GM21717 (cell line): ENCODE results near the gene ACAP2.
"Not testable (repeated sequence)": the region's sequence is repeated elsewhere in the genome, so short reads cannot be mapped to it uniquely, and the experiment has no call there.

ENCODE experiments used
- ATAC-seq: cut with Tn5 transposase; IDR thresholded peaks from one replicate; pipeline ENCODE4 v1.9.1; 2021; ENCODE audit warnings: mild to moderate bottlenecking, moderate library complexity; ENCODE audit not compliant: unreplicated experiment

The ACAP2 gene

DNA sequence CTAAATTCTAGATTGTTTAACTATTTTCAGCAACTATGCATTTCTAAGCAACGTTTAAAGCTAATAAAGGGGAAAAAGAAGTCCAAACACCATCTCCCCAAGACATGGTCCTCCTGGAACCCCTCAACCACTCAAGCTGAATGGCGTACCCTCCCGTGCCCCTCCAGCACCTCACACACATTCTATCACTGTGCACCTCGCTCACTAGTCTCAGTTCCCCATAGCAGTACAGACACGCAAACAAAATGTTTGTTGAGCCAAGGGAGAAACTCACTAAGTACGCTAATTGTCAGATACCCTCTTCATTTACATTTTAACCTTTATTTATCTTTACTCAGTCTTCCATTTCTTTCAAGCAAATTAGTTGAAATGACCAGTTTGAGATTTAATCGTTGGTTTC lies 48.8 kb downstream of the ACAP2 start:
- peak; percentile 74 for ATAC-seq

DNA sequence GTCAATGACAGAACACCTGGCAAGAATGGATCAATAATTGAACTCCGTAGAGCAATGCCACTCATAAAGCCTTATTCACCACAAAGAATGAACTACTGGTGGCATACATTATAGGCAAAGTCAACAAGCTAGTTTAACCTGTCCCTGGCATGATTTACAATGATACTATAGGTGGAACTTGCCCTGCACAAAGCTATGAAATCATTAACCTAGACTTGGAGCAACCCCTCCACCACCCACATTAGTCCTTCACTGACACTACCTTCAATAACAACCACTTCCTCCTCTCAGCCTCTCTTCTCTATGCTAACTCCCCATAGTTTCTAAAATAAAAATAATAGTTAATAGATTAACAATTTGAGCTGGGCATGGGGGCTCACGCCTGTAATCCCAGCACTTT lies 54.4 kb downstream of the ACAP2 start:
- ATAC-seq = no peak

DNA sequence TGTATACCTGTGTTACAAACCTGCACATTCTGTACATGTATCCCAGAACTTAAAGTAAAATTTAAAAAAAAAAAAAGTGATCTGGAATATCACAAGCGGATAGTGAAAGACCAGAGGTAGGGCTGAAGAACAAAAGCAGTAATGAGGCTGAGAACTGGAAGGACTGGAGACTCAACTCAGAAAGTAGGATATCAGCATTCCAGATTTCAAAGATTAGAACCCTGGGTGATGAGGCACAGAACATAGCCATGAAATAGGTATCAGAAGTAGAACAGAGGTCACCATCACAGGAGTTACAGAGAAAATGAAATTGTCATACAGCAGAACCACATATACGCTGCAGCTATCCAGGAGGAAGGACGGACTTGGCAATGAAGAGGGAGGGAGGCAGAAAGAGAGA lies 56.1 kb downstream of the ACAP2 start:
- ATAC-seq = no peak

DNA sequence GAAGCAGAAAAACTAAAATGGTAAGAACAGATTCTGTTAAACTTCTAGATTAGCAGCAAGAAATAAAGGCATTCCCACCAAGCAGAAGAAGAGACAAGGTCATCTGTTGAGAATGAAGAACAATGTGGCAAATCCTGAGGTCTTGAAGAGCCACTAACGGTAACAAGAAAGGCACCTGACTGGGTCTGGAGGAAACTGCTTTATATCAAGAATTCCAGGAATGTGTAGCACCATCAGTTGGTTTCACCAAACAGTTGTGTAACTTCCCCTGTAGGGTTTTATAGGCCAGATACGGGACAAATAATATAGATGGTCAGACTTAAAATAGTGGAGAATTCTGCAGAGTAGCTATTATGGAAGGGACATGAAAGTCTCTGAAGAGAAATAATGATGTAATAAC lies 57.3 kb downstream of the ACAP2 start:
- no peak for ATAC-seq

DNA sequence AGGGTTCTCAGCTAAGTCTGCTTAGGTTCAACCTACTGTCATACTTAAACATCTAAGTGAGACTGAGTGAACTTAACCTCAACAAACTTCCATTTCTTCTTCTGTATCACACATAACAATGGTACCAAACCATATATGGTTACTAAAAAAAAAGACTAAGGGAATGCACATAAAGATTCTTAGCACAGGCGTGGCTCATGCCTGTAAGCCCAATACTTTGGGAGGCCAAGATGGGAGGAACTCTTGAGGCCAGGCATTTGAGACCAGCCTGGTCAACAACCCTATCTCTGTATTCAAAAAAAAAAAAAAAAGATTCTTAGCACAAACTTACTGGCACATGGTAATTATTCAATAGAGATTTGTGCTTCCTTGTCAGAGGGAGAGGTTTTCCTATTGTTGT lies 57.9 kb downstream of the ACAP2 start:
- ATAC-seq = no peak

DNA sequence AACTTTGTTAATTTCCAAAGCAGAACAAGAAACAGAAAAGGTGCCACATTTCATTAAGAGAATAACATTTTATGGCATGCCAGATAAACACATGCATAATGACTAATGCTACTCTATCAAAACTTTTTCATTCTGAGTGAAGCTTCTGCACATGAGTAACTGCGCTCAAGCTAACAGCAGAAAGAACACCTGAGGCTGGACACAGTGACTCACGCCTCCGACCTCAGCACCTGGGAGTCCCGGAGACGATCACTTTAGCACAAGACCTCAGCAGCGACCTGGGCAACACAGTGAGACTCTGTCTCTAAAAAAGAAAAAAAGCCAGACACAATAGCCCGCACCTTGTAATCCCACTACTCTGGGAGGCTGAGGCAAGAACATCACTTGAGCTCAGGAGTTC lies 70.6 kb downstream of the ACAP2 start:
- no peak for ATAC-seq

DNA sequence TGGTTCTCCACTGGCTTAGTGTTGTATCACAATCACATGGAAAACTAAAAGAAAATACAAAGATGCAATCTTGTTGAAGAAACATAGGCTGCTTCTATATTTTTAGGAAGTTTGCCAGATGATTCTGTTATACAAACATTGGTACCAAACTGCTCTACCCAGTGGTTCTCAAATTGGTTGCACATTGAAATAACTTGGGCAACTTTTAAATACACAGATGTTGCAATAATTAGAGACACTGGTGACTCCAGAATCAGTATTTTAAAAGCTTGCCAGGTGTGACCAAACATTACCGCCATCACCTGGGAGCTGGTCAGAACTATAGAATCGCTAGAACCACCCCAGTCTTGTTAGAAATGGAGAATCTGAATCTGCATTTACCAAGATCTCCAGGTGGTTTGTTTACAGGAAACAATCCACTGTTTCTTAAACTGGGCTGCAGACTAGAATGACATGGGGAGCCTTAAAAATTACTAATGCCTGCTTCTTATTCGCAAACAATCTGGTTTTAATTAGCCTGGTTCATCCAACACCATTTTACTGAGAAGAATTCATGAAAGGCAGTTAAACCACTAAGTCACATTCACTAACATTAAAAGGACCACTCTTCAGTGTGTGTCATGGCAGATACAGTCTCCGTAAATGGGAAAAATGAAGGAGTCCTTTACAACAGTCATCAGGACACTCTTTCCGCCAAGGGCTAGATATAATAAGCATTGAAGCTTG lies 76.5 kb downstream of the ACAP2 start:
- no peak for ATAC-seq

DNA sequence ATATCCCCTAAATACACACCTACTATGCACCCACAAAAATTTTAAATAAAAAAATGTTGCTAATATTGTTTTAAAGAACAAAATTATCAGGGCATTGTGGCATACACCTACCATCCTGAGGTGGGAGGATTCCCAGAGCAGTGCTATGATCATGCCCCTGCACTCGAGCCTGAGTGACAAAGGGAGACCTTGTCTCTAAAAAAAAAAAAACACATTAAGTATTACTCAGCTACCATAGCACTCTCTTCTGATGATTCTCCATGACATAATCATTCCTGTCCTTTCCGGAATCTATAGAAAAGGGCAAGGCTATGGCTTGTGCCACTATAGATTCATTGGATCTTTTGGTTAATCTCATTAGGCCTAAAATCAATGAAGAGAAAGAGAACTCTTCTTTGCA lies 77.4 kb downstream of the ACAP2 start:
- no peak for ATAC-seq

DNA sequence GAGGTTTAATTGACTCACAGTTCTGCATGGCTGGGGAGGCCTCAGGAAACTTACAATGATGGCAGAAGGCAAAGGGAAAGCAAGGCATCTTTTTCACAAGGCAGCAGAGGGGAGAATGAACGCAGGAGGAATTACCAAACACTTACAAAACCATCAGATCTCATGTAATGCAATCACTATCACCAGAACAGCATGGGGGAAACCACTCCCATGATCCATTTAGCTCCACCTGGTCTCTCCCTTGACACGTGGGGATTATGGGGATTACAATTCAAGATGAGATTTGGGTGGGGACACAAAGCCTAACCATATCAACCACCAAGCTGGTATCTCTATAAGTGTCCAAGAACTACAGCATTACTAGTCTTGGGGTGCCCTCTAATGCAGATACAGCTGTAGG lies 85.0 kb downstream of the ACAP2 start:
- not testable (repeated sequence) for ATAC-seq

DNA sequence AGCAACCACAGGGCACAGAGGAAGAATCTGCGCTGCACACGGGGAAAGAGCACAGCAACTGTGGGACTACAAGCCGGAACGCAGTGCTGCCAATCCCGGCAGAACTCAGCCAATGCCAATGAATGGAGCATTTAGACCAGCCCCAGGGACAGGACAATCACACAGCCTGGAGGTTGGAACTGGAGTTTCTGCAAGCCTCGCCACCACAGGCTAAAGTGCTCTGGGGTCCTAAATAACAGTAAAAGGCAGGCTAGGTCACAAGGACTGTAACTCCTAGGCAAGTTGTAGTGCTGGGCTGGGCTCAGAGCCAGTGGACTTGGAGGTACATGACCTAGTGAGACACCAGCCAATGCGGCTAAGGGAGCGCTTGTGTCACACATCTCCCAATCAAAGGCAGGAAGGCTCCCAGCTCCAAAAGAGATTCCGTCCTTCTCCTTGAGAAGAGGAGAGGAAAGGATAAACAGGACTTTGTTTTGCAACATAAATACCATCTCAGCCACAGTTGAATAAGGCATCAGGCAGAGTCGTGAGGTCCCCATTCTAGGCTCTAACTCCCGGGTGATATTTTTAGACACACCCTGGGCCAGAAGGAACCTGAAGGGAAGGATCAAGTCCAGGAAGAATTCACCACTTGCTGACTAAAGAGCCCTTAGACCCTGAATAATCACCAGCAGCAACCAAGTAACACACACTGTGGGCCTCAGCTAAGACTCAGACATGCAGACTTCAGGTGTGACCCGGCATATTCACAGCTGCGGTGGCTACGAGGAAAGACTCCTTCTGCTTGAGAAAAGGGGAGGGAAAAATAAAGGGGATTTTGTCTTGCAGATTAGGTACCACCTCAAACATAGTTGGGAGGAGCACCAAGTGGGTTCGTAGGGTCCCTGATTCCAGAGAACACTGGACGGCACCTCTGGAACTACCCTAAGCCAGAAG lies 86.4 kb downstream of the ACAP2 start:
- no peak for ATAC-seq

DNA sequence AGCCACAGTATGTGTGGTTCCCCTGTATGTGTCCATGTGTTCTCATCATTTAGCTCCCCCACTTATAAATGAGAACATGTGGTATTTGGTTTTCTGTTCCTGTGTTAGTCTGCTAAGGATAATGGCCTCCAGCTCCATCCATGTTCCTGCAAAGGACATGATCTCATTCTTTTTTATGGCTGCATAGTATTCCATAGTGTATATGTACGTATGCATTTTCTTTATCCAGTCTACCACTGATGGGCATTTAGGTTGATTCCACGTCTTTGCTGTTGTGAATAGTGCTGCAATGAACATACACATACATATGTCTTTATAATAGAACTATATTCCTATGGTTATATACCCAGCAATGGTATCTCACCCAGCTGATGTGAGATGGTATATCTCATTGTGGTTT lies 88.8 kb downstream of the ACAP2 start:
- ATAC-seq = not testable (repeated sequence)

DNA sequence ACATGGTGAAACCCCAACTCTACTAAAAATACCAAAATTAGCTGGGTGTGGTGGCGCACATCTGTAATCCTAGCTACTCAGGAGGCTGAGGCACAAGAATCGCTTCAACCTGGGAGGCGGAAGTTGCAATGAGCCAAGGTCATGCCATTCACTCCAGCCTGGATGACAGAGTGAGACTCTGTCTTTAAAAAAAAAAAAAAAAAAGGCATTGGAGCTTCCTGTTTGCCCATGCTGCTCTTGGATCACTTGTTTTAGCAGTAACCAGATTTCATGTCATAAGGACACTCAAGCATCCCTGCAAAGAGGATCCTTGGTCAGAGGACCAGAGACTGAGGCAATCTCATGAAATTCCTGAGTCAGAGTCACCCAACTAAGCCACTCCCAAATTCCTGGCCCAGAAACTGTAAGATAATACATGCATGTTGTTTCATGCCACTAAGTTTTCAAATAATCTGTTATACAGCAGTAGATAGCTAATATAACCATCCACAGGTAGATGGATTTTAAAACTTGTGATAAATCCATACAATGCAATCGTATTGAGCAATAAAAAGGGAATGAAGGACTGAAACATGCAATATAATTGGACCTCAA lies 89.8 kb downstream of the ACAP2 start:
- no peak for ATAC-seq

DNA sequence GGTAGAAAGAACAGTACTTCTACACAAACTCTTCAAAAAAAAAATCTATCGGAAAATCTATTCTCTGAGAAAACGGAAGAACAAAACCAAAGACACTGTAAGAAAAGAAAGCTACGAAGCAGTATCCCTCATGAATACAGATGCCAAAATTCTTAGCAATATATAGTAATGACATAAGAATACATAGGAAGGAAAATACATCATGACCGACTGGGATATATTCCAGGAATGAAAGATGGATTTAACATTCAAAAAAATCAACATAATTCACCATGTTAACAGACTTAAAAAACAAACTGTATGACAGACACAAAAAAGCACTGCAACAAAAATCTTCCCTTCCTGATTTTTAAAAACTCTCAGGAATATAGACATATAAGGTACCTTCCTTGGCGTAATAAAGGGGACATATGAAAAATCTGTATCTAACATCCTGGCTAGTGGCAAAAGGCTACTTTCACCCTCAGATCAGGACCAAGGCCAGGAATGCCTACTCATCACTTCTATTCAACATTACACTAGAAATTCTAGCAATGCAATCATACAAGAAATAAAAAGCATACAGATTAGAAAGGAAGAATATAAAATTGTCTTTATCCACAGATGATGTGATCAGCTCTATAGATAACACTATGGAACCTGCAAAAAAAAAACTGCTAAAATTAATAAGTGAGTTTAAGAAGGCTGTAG lies 94.2 kb downstream of the ACAP2 start:
- ATAC-seq = no peak

DNA sequence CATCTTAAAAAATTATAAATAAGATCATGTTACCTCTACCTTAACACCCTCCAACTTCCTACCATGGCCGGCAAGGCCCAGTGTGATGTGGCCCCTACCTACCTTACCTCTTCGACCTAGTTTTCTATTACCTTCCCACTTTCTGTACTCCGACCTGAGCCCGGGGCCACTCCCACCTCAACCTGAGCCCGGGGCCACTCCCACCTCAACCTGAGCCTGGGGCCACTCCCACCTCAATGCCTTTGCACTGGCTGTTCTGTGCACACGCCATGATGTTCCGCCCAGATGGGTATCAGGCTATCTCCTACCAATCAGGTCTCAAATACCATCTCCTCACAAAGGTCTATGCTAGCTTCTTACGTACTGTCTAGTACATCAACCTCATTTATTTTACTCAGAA lies 105.1 kb downstream of the ACAP2 start:
- no peak for ATAC-seq

DNA sequence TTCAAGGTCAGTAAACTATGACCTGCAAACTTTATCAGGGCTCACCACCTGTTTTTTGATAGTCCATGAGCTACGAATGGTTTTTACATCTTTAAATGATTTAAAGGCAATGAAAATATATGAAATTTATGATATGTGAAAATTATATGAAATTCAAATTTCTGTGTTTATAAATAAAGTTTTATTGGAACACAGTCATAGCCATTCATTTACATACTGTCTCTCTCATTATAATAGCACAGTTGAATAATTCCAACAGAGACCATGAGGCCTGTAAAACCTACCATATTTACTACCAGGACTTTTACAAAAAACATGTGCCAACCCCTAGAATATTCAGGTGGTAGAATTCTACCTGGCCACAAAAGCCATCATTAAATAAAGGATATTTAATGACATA lies 107.9 kb downstream of the ACAP2 start:
- no peak for ATAC-seq

DNA sequence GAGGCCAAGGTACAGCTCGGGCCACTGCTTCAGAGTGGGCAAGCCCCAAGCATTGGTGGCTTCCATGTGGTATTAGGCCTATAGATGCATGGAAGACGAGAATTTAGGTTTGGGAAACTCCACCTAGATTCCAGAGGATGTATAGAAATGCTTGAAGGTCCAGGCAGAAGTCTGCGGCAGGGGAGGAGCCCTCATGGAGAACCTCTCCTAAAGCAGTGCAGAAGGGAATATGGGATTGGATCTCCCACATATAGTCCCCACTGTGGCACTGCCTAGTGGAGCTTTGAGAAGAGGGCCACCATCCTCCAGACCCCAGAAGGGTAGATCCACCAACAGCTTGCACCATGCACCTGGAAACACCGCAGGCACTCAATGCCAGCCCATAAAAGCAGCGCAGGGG lies 123.8 kb downstream of the ACAP2 start:
- ATAC-seq = no peak

DNA sequence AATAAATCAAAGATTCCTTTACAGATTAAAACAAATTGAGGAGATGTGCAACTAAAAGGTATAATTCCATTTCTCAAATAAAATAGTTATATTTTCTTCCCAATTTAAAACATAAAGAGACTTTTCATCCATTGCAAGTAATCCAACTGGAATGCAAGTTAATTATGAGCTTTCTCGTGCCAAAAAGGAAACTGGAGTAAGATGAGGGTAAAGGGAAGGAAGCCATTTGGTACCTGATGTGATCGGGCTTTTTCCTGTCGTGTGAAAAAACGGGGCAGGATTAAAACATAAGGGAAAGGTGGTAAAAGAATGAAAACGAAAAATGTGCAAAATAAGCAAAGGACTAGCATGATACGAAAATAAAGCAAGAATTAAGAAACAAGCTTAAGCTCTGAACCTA lies 130.1 kb downstream of the ACAP2 start:
- ATAC-seq = no peak

DNA sequence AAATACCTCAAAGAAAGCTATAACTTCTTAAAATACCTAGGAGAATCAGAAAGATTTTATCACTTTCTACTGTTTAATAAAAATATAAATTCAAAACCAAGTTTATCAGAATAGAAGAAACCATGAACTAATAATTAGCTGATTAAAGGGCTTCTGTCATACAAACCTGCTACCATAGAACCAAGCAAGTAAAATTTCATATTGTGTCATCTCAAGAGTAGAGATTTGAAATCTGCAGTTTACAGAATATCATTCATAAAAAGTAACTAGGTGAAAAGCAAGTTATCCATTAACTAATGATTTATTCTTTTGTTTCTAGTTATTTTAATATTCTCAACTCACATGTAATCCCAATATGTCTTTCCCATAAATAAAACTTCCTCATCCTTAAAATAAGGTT lies 135.1 kb downstream of the ACAP2 start:
- no peak for ATAC-seq

DNA sequence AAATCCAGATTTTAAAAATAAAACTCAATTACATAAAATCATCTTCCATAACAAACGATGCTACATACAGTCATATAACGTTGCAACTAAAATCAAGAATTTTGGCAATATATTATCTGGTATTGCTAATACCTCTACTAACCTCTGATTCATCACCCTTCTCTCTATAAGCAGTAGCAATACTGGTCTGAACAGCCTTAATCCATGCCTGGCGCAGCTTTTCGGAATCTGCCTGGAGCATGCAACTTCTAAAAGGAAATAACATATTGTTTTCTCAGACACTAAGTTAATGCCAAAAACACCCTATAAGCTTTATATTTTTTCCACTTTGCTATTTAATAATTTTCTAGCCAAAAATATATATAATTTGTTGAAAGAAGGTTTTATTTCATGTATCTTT lies 136.5 kb downstream of the ACAP2 start:
- ATAC-seq = no peak

DNA sequence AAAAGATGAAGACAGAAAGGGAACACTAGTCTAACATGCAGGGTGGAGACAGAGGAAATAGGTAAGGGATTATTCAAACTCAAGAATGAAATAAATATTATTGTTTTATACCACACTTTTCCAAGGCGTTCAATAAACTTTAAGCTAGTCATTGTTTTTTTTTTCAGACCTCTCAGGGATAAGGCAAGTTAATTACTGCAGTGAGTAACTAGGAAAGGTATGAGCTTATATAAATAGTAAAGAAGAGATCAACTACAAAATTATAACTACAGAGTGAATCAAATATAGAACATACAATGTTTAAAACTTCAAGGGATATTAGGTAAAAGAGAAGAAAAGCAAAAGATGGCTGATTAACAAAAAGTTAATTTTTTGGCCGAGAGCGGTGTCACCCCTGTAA lies 140.4 kb downstream of the ACAP2 start:
- ATAC-seq = no peak

DNA sequence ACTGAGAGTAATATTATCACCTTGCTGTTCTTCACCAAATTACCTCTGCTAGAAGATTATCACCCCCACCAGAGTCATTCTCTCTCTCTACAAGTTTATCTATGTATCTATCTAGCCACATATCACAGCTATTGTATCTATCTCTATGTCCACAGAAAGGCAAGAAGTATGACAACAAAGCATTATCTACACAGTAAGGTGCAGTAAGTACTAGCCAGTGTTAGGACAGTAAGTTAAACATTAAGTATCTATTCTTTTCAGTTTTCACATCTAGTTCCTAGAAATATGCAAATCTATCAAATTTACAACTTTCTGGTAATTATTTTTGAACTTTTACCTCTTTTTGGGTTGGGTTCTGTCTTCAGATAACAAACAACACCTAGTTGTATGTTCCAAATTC lies 145.4 kb downstream of the ACAP2 start:
- no peak for ATAC-seq
